Endothelial cell (in vitro differentiated cells): ENCODE data around the gene NCOA3. TPM values are rescaled to one million over a fixed set of nuclear protein-coding genes. Genes with fewer than 3 reads are reported as not detected.

Experiments used
- DNase-seq: peaks from one replicate; pipeline ENCODE4 v3.0.0; 2021; ENCODE audit warnings: low spot score
- H3K27ac Mint-ChIP-seq: one replicate; pipeline ENCODE4 v1.8.0; 2021; ENCODE audit warnings: mixed read lengths, inconsistent platforms; ENCODE audit not compliant: unreplicated experiment
- H3K27me3 Mint-ChIP-seq: one replicate; pipeline ENCODE4 v1.8.0; 2021; ENCODE audit warnings: mild to moderate bottlenecking, moderate library complexity, mixed read lengths, inconsistent platforms; ENCODE audit not compliant: unreplicated experiment
- H3K36me3 Mint-ChIP-seq: one replicate; pipeline ENCODE4 v1.8.0; 2021; ENCODE audit warnings: mild to moderate bottlenecking, low read depth, mixed read lengths, inconsistent platforms; ENCODE audit not compliant: unreplicated experiment
- H3K4me1 Mint-ChIP-seq: one replicate; pipeline ENCODE4 v1.8.0; 2021; ENCODE audit warnings: mild to moderate bottlenecking, mixed read lengths, inconsistent platforms; ENCODE audit not compliant: unreplicated experiment
- H3K4me3 Mint-ChIP-seq: one replicate; pipeline ENCODE4 v1.8.0; 2021; ENCODE audit warnings: mild to moderate bottlenecking, mixed read lengths, inconsistent platforms; ENCODE audit not compliant: unreplicated experiment
- H3K9me3 Mint-ChIP-seq: one replicate; pipeline ENCODE4 v1.8.0; 2021; ENCODE audit warnings: mixed read lengths, inconsistent platforms; ENCODE audit not compliant: unreplicated experiment
- total RNA-seq: library from RNA; stranded (reverse); fragmentation: NEBNext Ultra II Directional; extraction: Animal tissue kit (Norgen Biotek cat#: 25700); gene quantifications from one replicate; pipeline ENCODE4 v1.2.1, GENCODE V29; 2021; ENCODE audit not compliant: unreplicated experiment
- TF ChIP-seq, protein P1 (sequence below): fragments of 200-600 bp; sonication (generic); IDR thresholded peaks from one replicate; pipeline ENCODE4 v1.5.0; 2021; ENCODE audit warnings: antibody characterized with exemption; ENCODE audit not compliant: unreplicated experiment

The NCOA3 gene
- total RNA-seq, 1 donor from 2014 or later = 54.8 TPM

DNA sequence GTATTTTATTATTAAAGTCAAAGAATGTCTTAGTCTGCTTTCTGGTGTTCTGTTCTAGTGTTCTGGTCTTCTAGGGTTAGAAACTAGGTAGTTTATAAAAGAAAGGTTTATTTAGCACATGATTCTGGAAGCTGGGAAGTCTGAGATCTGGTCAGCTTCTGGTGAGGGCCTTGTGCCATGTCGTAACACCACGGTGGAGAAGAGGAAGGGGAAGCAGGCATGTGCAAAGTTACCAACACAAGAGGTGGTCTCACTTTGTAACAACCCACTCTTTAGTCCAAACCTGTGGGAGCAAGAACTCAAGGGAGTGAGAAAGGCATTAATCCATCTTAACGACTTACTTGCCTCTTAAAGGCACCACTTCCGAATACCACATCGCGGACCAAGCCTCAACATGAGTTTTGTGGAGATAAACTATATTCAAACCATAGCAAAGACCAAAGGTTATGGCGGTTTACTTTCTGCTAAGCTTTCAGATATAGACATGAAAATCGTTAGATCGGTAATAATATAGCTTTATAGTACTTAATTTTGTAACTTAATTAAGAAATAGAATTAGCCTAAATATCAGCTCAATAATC lies 99.4 kb downstream of the NCOA3 start:
- Mint-ChIP-seq H3K27ac (no peak overlapping the region), H3K9me3 (no peaks in the 10 kb centered on the region)

DNA sequence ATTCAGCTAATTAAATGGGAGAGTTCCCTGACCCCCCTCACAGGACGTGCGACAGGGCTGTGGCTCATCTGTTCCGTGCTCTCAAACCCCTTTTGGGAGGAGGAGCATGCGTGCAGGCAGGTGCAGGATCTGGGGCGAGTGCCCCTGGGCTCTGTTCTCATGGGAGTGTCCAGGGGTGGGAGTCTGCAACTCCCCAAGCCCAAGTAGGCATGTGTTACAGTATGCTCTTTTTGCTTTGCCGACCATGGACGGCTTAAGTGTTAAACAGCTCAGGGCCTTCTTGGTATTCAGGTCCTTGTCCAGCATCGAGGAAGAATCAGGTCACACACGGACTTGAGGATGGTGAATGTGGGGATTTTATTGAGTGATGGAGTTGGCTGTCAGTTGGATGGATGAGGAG lies 101.6 kb downstream of the NCOA3 start:
- no peak overlapping the region for H3K27ac Mint-ChIP-seq
- TF ChIP-seq, protein P1, sequence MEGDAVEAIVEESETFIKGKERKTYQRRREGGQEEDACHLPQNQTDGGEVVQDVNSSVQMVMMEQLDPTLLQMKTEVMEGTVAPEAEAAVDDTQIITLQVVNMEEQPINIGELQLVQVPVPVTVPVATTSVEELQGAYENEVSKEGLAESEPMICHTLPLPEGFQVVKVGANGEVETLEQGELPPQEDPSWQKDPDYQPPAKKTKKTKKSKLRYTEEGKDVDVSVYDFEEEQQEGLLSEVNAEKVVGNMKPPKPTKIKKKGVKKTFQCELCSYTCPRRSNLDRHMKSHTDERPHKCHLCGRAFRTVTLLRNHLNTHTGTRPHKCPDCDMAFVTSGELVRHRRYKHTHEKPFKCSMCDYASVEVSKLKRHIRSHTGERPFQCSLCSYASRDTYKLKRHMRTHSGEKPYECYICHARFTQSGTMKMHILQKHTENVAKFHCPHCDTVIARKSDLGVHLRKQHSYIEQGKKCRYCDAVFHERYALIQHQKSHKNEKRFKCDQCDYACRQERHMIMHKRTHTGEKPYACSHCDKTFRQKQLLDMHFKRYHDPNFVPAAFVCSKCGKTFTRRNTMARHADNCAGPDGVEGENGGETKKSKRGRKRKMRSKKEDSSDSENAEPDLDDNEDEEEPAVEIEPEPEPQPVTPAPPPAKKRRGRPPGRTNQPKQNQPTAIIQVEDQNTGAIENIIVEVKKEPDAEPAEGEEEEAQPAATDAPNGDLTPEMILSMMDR = no peak
- no peaks in the 10 kb centered on the region for H3K9me3 Mint-ChIP-seq
- H3K4me1 Mint-ChIP-seq = peaks cover 19% of the 10 kb centered on the region
- no peak overlapping the region for H3K4me3 Mint-ChIP-seq
- H3K36me3 Mint-ChIP-seq = peaks cover 14% of the 10 kb centered on the region
- DNase-seq = no peak
- peaks cover 2% of the 10 kb centered on the region for H3K27me3 Mint-ChIP-seq

More for the DNA sequence above, 99.4 kb downstream of the NCOA3 start:
- Mint-ChIP-seq H3K4me1 (peaks cover 5% of the 10 kb centered on the region), H3K4me3 (no peak overlapping the region), H3K36me3 (peaks cover 14% of the 10 kb centered on the region), H3K27me3 (peaks cover 2% of the 10 kb centered on the region)
- TF ChIP-seq, protein P1 = no peak
- DNase-seq = no peak

- H3K36me3 Mint-ChIP-seq = peaks cover 14% of the 10 kb centered on the region
- H3K27ac Mint-ChIP-seq = peak overlapping the region; percentile 1
- H3K9me3 Mint-ChIP-seq = no peaks in the 10 kb centered on the region
- no peak for DNase-seq
- peaks cover 19% of the 10 kb centered on the region for H3K4me1 Mint-ChIP-seq
- TF ChIP-seq, protein P1 = no peak
- peaks cover 2% of the 10 kb centered on the region for H3K27me3 Mint-ChIP-seq
- no peak overlapping the region for H3K4me3 Mint-ChIP-seq
Measured at GRCh38 chr20:47605673-47606413, 104.2 kb downstream of the NCOA3 start.

DNA sequence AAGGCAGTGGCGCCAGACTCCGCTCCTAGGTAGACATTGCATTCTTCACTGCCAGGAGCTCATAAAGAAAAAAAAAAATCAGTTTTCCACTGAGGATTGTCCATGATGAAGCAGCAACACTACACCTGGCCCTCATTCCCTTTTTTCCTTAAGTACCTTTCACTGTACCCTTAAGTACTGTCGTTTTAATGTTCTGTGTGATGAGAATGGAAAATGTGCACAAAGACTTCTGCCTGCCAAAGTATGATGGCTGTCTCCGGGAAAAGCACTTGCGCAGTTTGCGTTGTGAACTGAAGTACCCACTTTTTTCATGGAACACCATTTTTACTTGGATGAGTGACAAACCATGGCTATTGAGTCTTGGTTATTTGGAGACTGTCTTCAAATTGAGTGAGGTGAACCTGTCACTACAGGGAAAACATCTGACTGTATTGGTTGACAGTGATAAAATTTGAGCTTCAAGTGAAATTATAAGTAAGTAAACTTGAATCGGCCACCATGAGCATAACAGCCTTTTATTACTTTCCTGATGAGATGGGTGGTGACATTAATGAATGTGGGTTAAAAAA lies 104.8 kb downstream of the NCOA3 start:
- peaks cover 19% of the 10 kb centered on the region for H3K4me1 Mint-ChIP-seq
- H3K27me3 Mint-ChIP-seq = peaks cover 2% of the 10 kb centered on the region
- H3K9me3 Mint-ChIP-seq = no peaks in the 10 kb centered on the region
- H3K36me3 Mint-ChIP-seq = peaks cover 14% of the 10 kb centered on the region
- H3K4me3 Mint-ChIP-seq = no peak overlapping the region
- no peak overlapping the region for H3K27ac Mint-ChIP-seq
- TF ChIP-seq, protein P1 = no peak
- no peak for DNase-seq

- TF ChIP-seq, protein P1 = no peak
- DNase-seq = no peak
- no peak overlapping the region for H3K27ac Mint-ChIP-seq
- no peaks in the 10 kb centered on the region for H3K9me3 Mint-ChIP-seq
- H3K36me3 Mint-ChIP-seq = peaks cover 14% of the 10 kb centered on the region
- peaks cover 19% of the 10 kb centered on the region for H3K4me1 Mint-ChIP-seq
- peaks cover 2% of the 10 kb centered on the region for H3K27me3 Mint-ChIP-seq
- no peak overlapping the region for H3K4me3 Mint-ChIP-seq
Measured at GRCh38 chr20:47606983-47607613, 105.4 kb downstream of the NCOA3 start.
